ELF-1 (cell line): ENCODE measurements around the gene KLF13.

Experiments
- DNase-seq: peaks from one replicate; pipeline ENCODE4 v3.0.0-alpha.2; 2016; ENCODE audit warnings: low read depth, low spot score

The KLF13 gene

DNA sequence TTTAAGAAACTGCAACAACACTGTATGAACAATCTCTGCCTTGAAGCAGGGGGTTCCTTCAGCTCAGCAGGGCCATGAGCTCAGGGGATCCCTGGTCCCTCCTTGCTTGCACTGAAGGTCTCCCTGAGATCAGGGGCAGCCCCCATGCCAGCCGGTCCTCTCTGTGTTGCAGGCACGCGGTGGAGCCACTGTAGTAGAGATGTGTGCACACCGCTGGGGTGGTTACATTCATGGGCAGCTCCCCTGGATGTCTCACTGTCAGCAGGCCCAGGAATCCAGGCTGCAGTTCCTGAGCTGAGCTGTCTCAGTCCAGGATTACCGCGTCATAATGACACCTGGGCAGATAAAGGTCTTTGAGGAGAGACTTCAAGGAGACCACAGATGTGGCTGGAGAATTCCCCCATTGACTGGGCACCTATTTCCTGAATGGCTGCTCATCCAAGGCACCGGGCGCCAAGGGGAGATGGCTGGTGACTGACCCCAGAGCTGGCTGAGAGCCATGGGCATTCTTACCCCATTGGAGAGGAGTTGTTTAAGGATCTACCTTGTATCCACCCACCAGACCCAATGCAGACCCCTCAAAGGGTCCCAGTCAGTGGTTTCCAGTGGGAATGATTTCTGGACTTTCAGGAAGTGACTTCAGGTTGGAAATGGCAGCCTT is 10.4 kb upstream of the KLF13 start:
- DNase-seq: no peak

DNA sequence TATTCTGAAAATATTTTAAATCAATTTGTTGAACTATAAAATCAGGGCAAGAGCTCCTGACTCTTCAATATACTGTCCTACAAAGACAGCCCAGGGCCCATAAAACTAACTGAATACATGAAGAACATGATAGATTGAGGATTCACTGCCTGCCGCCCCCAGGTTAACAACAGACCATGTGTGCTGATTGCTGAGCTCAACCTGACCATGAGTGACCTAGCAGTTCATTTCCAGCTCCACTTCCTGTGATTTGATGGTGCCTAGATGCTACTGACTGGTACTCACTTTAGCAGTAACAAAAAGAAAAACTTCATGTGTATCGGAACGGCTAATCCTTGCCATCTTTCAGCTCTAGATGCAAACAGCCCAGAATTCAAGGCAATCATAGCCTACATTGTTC is 9.6 kb upstream of the KLF13 start:
- no peak for DNase-seq

DNA sequence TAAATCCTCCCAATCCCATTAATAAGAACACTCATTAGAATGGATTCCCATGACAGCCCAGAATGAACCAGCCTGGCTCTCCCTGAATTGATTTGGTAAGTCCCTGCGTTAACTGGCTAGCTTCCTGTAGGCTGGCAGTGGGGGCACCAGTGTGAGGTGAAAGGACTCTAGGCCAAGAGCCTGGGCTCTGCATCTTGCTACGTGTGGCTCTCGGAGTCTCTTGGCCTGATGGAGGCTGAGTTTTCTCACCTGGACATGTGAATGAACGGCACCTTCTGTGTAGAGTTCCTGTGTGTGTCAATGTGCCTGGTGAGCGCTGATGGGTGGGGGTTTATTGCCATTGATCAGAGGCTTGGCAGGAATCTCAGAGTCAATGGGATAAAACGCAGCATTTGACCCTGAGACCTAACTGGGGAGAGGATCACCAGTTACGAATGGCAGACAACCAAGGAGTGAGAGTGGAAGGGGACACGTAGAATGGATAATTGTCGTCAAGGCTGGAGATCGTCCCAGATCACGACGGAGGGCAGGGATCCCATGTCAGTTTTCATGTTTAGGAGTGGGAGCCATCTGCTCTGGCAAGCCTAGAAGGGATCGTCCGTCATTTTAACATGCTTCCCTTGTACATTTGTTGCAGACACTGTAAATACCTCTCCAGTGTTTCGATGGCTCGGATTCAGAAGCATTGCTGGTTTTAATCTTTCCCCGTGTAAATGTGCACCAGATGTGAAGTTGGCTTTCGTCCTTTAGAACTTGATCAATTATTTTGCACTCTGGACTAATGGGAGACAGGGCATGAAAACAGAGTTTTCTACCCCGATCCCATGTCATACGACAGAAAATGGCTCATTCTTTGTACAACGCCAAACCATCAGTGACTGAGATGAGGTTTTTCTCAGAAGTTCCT is 9.0 kb upstream of the KLF13 start:
- DNase-seq: no peak

DNA sequence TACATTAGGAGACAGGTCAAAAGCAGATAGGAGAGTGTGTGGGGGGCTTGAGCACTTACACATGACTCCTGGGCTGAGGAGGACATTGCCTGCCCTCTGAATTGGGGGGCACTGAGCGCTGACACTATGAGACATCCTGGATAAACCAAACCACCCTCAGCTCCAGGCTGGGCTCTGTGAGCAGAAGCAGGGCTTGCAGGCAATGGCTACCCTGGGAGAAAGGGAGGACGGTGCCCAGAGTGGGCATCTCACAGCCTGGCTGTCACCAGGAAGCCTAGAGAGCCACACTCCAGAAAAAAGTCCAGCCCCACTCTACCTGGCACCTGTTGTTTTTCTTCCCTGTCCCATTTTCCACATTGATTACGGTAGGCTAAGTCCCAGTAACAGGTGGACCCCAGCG is 8.2 kb upstream of the KLF13 start:
- no peak for DNase-seq

DNA sequence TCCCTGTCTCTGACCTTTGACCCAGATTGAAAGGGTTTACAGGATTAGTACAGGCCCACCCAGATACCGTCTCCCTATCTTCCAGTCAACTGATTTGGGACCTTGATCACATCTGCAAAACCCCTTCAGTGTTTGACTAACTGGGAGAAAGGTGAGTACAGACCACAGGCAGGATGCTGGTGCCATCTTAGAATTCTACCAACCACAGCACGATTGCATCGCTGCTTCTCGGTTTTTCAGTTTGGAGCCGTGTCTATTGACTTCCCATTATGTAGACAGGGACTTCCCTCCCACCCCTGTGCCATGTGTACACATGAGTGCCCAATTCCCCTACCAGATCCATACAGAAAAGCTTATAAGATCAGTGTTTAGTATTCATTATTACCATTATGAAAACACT is 6.6 kb upstream of the KLF13 start:
- no peak for DNase-seq

DNA sequence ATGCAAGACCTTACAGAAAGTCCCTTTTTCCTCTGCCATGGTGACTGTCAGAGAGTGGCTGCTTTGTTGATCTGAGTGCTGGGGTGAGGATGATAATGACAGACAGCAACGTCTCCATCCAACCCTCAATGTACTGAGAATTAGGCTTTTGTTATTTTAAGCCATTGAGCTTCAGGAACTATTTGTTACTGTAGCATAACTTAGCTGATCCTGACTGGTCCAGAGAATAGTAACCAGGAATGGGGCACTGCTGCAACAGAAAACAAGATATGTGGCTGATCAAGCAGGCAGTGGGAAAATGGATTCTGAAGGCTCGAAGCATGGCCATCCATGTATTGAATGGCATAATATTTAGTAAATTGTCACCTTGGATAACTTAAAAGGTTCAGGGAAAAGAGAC is 5.2 kb upstream of the KLF13 start:
- no peak for DNase-seq

DNA sequence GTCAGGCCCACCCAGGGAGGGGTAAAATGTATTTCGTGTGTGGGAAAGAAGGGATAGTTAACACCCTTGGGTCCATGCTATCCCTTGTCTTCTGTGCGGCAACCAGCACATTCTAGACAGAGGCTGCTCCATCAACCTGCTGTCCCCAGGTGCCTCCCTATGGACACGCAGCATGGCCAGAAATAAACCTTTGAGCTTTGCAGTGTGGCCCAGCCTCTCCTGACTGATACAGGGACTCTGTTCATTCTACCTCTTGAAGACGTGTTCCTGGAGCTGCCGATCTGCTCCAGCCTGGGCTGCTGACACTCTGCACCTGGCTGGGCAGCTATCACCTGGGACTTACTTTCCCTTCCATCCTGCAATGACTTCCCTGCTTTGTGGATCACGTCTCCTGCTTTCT is 4.1 kb upstream of the KLF13 start:
- DNase-seq: no peak

DNA sequence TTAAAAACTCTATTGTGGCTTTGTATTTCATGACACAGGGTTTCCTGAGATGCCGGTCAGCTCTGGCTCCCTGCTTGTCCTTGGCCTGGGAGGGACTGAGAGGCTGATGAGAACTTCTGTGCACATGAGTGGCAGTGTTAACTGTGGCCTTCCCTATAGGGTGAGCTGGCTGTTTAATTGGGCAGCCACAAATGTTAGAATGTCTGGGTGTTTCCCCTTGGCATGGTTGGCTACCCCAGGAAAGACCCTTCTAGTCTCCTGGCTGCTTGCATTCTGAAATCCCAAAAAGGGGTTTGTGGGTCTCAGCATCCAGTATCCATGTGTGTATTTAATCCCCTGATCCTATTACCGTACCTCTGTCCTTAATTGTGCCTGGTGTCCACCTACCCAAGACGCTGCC is 3.0 kb upstream of the KLF13 start:
- DNase-seq: no peak

DNA sequence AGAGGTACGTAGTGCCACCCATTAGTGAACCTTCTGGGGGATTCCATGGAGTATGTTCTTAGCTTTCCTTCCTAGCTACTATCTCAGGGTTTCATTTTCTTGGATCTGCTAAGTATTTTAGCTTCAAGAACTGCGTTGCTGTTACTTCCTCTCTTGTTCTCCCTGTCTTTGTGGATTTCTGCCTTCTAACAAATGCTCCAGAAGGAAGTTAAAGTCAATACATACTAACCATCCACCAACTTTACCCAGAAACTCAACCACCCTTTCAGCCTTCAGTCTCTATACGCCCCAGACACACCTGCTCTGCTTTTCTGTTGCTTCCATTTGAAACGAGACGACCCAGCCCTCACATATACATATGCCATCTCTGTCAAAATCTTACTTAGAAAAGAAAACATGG is 2.4 kb upstream of the KLF13 start:
- no peak for DNase-seq

DNA sequence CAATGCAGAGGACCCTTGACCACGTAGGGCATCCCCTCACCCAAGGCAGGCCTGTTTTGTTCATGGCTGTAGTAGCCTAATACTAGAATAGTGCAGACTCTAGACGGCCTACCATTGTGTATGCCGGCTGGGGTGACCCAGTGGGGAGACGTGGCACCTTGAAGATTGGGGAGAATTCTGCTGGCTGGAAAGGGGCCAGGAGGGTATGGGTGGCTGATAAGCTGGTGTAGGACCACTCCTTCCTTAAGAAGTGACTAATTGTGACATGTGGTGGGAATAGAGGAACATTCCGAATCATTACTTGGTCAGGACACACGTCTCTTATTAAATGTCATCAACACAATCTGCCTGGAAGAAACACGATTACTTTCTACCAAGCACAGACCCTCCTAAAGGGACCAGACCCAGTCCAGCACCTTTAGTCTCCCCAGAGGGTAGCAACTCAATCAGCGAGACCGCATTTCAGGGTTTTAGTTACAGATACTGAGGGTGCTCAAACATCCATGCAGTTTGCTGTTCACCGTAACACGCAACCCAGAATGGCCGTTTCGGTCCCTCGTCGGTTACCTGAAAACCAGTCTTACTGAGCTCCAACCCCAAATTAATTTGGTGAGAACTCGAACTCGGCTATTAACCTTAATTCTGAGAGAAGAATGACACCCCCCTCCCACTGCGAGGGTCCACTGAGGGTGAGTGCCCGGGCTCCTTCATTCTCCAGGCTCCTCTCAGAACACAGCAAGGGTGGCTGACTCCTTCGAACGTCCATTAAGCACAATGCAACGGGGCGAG is 1.6 kb upstream of the KLF13 start:
- no peak for DNase-seq

DNA sequence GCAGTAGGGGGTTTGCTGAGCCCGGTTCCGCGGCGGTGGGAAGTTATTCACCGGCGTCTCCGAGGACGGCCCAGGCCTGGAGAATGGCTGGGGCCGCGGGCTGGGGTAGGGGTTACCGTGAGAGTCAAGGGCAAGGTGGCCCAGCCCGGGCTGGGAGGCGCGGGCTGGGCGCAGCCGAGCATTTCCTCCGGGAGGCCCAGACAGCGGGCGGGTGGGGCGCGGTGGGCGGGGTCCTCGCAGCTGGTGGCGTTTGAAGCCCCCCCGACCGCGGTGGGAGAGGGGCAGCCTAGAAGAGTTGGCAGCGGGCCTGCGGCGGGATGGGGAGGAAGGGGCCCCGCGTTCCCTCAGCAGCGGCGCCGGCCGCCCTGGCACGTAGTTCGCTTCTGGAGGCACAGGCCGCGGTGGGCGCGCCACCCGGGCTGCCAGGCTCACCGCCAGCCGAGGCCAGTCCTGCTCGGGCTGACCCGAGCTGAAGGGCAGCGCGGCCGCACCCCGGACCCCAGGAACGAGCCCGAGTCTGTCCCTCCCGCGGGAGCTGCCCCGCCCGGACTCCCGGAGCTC is 960 bp upstream of the KLF13 start:
- DNase-seq: no peak

DNA sequence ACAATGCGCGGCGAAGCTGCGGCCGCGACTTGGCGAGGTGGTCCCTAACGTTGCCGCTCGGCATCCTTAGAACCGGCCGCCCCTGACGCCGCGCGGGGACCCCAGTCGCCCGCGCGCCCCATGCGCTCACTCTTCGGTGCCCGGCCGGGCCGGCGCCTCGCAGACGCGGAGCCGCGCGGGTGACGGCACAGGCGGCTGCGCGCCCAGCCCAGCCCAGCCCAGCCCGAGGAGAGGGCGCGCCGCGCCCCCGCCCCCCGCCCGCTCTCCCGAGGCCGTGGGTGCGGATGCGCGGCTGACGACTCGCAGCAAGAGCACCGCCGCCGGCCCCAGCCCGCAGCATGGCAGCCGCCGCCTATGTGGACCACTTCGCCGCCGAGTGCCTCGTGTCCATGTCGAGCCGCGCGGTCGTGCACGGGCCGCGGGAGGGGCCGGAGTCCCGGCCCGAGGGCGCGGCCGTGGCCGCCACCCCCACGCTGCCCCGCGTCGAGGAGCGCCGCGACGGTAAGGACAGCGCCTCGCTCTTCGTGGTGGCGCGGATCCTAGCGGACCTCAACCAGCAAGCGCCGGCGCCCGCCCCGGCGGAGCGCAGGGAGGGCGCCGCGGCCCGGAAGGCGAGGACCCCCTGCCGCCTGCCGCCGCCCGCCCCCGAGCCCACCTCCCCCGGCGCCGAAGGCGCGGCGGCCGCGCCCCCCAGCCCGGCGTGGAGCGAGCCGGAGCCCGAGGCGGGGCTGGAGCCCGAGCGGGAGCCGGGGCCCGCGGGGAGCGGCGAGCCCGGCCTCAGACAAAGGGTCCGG is 437 bp downstream of the KLF13 start:
- DNase-seq: no peak

DNA sequence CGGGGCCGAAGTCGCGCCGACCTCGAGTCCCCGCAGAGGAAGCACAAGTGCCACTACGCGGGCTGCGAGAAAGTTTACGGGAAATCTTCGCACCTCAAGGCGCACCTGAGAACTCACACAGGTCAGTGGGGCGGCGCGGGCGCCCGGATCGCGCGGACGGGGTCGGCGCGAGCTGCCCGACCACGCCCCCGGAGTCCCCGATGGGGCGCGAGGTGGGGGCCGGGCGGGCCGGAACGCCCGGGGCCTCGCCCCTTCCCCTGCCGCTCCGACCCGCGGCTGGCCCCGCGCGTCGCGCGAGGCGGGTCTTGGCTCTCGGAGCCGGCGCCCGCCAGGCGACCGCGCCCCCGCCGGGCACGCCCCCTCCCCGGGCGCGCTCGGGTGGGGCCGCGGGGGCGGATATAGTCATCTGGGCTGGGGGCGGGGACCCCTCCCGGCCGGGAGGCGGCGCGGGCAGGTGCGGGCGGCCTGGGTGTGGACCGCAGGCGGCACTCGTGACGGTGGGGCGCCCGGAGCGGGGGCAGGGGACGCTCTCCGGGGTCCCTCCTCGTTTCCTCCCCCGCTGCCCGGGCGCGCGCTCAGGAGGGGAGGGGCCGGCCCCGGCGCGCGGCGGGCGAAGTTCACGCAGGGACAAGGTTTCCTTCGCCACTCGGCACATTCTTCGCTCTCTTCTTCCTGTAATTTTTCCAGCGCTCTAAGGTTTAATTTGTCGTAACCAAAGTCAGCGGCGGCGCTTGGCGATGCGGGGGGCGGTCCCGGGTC is 1.2 kb downstream of the KLF13 start:
- no peak for DNase-seq

DNA sequence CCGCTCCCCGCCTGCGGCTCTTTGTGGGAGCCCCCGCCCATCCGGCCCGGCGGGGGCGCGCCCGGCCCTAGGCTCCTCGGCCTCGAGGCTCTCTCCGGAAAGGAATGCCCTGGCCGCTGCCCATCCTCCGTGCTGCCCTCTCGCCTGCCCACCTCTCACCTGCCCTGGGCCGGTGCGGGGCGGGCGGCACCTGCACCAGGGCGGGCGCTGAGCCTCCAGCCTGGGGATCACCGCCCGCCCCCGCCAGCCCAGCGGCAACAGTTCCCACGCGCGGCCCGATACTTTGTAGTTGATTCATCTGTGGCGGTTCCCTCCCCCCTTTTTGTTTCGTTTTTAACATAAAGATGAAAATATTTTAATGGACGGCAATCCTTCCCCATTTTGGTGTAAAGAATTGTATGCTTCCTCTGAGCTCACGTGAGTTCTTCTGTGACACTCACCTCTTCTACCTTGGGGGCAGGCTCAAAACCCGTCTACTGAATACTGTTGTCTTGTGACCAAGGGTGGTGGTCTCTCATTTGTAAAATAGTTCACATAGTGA is 1.9 kb downstream of the KLF13 start:
- peak; percentile 51 for DNase-seq

DNA sequence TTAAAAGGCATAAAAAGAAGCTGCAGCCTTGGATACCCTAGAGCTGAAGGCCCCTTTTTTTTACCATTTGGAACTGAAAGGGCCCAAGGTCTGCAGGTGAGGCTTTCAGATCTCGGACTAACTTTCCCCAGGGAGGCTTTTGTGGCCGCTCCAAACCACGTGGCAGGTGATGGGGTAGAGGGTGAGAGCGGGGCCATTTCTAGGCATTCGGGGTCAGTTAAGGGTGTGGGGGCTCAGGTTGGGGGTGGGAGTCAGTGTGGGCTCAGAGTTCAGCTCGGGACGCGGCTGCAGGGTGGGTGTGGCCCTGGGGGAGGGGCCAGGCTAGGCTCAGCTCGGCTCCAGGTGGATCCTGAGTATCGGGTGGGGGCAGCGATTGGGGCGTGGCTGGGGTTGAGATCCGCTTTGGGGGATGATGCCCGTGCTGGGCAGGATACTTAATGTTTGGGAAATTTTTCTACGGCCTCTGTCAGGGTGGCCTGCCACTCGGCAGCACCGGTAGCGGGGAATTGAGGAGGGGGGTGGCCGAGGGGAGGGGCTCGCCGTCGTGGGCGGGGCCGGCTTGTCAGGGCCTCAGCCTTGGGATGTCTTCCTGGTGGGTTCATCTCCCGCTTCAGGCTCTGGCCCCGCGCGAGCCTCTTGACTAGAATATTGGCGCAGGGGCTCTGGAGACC is 2.5 kb downstream of the KLF13 start:
- no peak for DNase-seq

DNA sequence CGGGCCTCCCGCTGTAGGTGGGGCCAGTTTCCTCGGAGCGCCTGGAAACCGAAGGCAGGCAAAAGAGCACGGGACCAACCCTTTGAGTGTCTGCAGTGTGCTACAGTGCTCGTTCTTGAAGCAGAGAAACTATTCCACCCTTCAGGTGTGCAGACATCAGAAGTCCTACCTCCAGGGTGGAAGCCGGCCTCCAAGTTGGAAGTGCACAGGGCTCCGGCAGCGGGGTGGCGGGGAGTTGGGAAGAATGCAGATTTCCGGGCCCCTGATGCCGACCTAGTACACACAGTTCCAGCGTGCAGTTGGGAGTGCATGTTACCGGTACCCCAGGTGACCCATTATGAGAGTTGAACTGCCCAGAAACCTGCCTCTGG is 3.0 kb downstream of the KLF13 start:
- DNase-seq: no peak

DNA sequence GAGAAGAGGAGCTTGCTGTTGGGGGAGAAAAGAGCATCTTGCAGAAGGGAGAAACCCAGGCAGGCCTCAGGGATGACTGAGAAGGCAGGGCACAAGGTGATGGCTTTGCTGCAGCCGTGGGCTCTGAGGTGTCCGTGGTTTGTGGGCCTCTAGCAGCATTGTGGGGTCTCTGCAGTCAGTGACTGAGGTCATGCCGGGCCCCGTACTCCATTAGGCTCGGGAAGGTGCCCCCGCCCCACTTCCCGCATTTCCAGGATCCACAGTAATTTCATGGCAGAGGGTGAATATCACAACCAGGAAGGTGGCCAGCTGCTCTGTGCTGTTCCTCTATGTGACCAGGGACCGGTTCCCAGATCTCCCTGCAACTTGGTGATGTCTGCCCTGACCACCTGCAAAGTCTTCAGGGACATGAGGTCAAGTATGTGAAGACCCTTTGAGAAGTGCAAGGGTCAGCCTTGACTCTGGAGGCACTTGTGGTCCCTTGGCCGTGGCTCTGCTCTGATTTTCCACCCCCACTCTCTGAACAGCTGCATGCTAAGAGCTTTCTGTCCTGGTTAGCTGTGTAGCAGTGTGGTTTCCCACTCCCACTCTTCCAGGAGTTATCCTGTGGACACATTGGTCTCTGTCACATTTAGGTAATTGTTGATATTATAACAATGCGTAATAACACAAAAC is 3.6 kb downstream of the KLF13 start:
- DNase-seq: no peak

DNA sequence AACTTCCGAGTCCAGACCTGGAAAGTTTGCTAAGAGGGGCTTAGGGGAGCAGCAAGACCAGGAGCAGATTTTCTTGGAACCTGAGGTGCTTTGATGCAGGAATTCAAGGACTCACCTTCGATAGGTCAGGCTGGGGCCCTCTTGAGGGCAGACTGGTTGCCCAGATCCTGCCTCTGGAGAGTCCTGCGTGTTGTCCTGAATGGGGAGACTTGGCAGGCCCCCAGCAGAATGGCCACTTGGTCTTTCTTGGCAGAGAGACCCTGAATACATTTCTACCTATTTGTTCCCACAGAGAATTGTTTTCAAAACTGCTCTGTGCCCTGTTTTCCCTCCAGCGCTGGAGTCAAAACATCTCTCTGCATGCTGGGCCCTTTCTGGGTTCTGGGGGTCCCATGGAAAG is 4.2 kb downstream of the KLF13 start:
- DNase-seq: no peak

DNA sequence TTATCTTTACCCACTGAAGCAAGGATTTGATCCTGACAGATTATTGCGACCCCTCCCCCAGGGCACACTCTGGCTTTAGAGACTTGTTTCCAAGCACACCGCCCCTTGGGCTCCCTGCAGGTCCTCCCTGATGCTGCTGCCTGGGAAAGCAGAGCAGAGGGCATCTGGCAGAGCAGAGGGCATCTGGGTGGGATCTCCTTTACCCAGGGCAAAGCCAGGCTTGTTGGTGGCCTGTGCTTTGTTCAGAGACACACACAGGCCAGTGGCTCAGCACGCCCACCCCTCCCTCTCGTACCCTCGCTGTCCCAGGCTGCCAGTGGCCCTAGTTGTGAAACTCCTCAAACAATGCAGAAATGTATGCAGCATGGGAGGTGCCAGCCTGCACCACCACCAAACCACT is 4.8 kb downstream of the KLF13 start:
- no peak for DNase-seq
